Measurements from ENCODE around the gene FNIP1.
"Not testable (repeated sequence)": the region's sequence is repeated elsewhere in the genome, so short reads cannot be mapped to it uniquely, and the experiment has no call there.

The FNIP1 gene

DNA sequence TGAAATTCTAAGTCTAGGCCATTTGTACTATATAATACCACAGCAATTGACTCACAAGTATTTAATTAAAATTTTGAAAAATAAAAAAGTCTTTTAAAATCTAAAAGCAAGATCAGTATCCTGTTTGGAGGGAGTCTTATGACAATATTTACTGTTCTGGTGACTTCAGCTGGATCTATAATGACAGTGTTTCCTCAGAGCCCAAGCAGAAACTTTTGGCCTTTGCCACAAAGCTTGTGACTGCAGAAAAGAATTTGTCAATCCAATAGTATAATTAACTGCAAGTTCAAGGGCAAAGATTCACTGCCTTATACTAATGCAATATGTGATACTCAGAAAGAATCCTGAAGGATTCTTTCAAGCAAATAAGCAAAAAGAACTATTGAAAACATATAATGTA is 112.2 kb downstream of the FNIP1 start:
- DNase-seq (ENCODE audit: low read depth, low spot score): no peak

GRCh38 chr5:131684051-131684450 is 112.8 kb downstream of the FNIP1 start:
- no peak for DNase-seq (ENCODE audit: low read depth, low spot score)

DNA sequence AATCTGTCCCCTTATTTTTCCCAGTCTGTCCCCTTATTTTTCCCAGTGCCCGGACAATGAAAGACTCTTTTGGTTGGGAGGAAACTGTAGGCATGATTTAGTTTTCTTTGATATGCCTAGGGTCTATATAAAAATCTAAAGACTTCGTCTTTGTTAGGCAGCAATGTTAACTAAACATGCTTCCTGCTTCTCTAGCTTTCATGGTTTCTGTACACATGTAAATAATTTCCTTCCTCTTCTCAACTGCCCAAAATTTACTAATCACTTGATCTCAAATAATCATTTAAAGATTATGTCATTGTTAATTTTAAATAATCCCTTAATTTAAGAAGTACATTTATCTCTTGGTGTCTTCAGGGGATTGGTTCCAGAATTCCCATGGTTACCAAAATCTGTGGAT is 114.0 kb downstream of the FNIP1 start:
- DNase-seq (ENCODE audit: low read depth, low spot score): no peak

DNA sequence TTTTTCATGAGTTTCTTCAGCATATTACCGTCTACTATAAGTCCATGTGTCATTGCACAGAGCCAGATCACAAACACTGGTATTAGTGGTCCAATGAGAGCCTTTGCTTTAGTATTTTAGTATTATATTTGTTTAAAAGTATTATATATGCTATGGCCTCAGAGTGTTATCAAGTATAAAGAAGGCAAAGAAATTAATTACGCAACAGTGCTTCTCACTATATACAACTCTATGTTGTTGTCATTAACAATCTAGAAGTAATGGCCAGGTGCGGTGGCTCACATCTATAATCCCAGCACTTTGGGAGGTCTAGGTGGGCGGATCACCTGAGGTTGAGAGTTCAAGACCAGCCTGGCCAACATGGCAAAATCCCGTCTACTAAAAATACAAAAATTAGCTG is 114.6 kb downstream of the FNIP1 start:
- DNase-seq (ENCODE audit: low read depth, low spot score): no peak

DNA sequence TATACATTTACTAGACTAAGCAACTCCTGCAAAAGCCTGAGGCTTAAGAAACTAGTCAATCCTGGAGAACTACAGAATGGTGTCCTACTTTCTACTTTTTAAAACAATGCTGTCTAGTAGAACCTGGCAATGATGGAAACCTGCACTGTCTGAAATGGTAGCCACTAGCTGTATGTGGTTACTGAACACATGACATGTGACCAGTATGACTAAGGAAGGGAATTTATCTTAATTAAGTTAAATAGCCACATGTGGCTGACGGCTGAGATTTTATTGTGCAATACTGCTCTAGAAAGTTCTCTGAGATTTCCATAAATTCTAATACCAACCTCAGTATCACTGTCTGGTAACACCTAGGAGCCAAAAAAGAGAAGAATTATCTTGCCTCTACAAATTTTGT is 116.9 kb downstream of the FNIP1 start:
- DNase-seq (ENCODE audit: low read depth, low spot score): no peak

DNA sequence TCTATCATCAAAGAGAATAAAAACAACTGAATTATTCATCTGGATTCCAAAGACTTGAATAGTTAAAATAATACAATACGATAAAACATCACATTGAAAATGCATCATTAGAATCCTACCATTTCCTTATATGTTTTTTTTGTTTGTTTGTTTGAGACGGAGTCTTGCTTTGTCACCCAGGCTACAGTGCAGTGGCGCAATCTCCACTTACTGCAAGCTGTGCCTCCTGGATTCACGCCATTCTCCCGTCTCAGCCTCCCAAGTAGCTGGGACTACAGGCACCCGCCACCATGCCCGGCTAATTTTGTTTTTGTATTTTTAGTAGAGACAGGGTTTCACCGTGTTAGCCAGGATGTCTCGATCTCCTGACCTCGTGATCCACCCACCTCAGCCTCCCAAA is 118.5 kb downstream of the FNIP1 start:
- DNase-seq (ENCODE audit: low read depth, low spot score): not testable (repeated sequence)

DNA sequence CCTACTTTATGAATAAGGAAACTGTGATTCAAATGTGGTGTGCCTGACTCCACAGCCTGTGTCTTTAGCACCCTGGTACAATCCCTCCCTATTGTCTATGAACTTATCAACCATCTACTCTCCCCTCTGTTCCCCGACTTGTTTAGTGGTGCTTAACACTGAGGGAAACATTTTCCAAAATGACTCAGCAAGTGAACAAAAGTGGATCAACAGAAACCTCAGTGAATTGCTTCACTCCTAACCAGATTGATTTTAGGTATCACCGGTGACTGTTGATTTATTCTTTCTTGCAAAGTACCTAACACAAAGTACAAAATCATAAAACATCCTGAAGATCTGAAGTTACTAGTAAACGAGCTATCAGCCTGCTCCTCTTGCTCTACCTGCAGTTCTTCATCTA is 119.7 kb downstream of the FNIP1 start:
- no peak for DNase-seq (ENCODE audit: low read depth, low spot score)

DNA sequence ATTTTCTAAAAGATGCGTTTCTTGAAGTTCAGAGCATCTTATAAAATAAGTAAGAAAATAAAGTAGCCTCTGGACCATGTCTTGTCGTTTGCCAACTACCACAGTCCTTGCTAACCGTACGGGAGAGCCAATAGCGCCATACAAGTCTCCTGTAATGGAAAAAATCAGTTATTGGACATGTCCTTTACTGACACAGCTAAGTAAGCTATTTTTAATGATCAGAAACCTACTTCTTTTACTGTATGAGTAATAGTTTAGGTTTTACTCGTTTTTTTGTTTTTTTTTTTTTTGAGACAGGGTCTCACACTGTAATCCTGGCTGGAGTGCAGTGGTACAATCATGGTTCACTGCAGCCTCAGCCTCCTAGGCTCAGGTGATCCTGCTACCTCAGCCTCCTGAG is 124.0 kb downstream of the FNIP1 start:
- DNase-seq (ENCODE audit: low read depth, low spot score): no peak

GRCh38 chr5:131671994-131672655 is 124.7 kb downstream of the FNIP1 start:
- DNase-seq (ENCODE audit: low read depth, low spot score): no peak

- no peak for DNase-seq (ENCODE audit: low read depth, low spot score)
Measured at GRCh38 chr5:131671409-131671808, 125.4 kb downstream of the FNIP1 start.

DNA sequence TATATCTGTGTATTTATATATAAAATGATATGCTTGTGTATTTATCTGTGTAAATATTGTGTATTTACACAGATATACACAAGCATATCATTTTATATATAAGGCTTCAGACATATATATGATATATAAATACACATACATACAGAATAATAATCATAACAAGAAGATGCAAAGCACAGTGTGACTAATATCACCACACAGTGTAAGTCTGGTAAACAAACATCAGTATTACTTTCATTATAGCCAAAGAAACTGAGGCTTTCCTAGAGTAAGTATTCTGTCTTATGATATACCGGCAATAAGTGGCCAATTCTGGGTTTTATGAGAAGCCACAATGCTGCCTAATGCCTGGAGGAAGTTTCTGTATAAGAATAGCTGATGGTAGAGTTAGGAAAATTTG is 131.9 kb downstream of the FNIP1 start:
- no peak for DNase-seq (ENCODE audit: low read depth, low spot score)

DNA sequence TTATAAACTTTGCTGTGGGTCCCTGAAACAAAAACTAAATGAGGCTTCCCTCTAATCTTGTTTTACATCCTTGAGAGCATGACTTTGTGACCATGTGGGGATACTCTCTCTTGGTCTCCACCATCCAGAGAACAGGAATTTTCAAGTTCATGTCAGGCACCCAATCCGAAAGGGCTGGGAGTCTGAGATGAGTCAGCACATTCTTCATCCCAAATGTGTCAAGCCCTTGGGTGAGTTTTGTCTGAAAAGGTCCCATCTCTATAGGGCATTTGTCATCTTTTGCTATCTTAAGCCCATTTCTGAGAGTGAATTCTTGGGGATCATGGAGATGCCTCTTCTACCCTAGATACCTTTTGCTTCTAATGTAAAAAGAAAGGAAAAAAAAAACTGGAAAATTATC is 134.9 kb downstream of the FNIP1 start:
- DNase-seq (ENCODE audit: low read depth, low spot score): no peak

DNA sequence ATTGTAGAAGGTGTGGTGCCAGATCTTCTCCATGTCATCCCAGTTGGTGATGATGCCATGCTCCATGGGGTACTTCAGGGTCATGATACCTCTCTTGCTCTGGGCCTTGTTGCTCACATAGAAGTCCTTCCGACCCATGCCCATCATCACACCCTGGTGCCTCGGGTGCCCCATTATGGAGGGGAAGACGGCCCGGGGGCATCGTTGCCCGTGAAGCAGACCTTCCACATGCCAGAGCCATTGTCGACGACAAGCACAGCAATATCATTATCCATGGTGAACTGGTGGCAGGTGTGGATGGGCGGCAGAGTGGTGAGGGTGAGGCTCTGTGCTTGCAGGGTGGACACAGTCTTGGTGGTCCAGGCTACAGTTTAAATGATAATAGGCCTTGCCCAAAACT is 137.0 kb downstream of the FNIP1 start:
- no peak for DNase-seq (ENCODE audit: low read depth, low spot score)

- no peak for DNase-seq (ENCODE audit: low read depth, low spot score)
Measured at GRCh38 chr5:131659290-131659689, 137.5 kb downstream of the FNIP1 start.

DNA sequence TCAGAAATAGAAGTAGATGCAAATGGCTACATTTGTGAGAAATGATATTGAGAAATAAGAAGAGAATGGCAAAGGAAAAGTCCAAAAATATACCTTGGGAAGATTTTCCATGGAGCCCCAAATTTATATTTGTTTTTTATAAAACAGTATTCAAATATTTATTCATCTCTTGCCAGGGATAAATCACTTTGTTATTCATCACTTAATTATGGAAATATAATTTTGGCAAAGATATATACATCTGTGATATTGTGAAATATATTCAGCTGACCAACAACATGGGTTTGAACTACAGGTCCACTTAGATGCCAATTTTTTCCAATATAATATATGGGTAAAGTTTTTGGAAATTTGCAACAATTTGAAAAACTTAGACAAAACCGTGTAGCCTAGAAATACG is 142.0 kb downstream of the FNIP1 start:
- DNase-seq (ENCODE audit: low read depth, low spot score): no peak

DNA sequence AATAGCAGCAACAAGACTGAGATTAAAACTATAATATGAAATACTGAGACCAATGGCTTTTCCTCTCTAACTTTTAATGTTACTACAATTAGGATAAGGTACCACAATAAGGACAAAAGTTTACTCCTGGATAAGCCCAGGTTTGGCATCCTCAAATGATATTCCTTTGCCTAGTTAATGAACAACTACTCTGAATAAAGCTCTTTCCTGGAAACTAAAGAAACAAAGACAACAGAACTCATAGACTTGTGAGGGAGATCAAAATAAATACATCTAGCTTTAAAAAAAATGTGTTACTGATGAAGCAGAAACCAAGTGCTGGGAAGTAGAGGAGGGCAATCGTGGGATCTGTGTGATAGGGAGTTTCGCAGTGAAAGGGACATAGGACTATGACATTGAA is 142.5 kb downstream of the FNIP1 start:
- DNase-seq (ENCODE audit: low read depth, low spot score): no peak

- DNase-seq (ENCODE audit: low read depth, low spot score): no peak
Measured at GRCh38 chr5:131649161-131649560, 147.7 kb downstream of the FNIP1 start.

DNA sequence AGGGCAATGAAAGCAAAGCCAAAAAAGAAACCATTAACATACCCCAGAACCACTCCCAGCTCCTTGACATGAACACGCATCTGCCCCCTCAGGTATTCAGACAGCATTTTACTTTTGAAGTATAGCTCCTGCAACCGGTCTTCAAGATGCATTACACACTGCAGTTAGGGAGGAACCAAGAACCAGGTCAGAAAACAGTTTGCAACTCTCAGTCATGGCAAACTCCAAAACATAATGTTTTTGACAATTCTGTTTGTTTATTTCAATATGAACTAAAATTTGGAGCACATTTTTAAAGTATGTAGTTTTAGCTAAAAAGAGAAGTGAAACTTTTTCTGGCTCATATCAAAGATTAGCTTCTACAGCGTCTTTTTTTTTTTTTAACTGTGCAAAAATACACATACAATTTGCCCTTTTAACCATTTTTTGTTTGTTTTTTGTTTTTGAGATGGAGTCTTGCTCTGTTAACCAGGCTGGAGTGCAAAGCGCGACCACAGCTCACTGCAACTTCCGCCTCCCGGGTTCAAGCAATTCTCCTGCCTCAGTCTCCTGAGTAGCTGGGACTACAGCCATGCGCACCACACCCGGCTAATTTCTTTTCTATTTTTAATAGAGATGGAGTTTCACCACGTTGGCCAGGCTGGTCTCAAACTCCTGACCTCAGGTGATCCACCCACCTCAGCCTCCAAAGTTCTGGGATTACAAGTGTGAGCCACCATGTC is 149.6 kb downstream of the FNIP1 start:
- no peak for DNase-seq (ENCODE audit: low read depth, low spot score)

DNA sequence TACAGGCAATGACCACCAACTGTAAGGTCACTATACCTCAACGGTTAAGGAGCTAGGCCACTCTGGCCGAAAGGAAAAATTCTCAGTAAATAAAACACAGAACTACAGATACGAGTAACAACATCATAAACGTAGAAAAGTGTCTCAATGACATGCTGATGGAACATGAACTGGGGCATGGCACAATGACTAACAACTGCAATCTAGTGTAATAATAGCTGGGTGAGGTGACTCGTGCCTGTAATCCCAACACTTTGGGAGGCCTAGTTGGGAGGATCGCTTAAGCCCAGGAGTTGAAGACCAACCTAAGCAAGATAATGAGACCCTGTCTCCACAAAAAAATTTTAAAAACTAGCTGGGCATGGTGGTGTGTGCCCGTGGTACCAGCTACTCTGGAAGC is 152.0 kb downstream of the FNIP1 start:
- DNase-seq (ENCODE audit: low read depth, low spot score): no peak

GRCh38 chr5:131644370-131644769 is 152.4 kb downstream of the FNIP1 start:
- DNase-seq (ENCODE audit: low read depth, low spot score): no peak

DNA sequence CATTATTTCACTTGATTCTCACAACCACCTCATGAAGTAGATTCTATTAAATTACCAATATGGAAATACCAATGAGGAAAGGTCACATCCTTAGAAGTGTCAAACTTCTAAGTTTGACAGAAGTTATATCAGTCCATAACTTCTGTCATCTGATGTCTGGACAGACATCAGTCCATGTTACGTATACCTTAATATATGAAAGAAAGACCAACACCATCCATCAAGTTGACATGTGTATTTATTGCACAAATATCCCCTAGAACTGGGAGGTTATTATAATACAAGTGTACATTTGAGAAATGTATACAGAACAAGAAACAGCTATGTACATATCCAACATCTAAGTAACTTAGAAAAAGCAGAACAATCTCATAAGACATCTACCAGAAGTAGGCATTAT is 155.3 kb downstream of the FNIP1 start:
- DNase-seq (ENCODE audit: low read depth, low spot score): no peak

GRCh38 chr5:131640043-131640856 is 156.6 kb downstream of the FNIP1 start:
- peak; percentile 40 for DNase-seq (ENCODE audit: low read depth, low spot score)

GRCh38 chr5:131639148-131639547 is 157.7 kb downstream of the FNIP1 start:
- DNase-seq (ENCODE audit: low read depth, low spot score): no peak
